LoVo (cell line): ENCODE results near the gene YBX3.

Experiments used
- DNase-seq: peaks from one replicate; pipeline ENCODE4 v3.0.0-alpha.2; 2016; ENCODE audit warnings: low spot score

YBX3 gene

GRCh38 chr12:10721651-10722501, 1.2 kb downstream of the YBX3 start:
- peak; percentile 94 for DNase-seq

GRCh38 chr12:10720974-10721650, 2.0 kb downstream of the YBX3 start:
- DNase-seq: no peak

GRCh38 chr12:10719482-10719881, 3.6 kb downstream of the YBX3 start:
- no peak for DNase-seq

- peak; percentile 51 for DNase-seq
These were observed 4.8 kb downstream of the YBX3 start for GRCh38 chr12:10718279-10718821.

GRCh38 chr12:10717410-10717809, 5.7 kb downstream of the YBX3 start:
- DNase-seq: peak; percentile 59

- DNase-seq: peak; percentile 95
These were observed 6.3 kb downstream of the YBX3 start for GRCh38 chr12:10716704-10717315.

- no peak for DNase-seq
These were observed 6.8 kb downstream of the YBX3 start for GRCh38 chr12:10716277-10716676.

GRCh38 chr12:10715491-10715890, 7.6 kb downstream of the YBX3 start:
- DNase-seq: no peak

GRCh38 chr12:10709808-10710207, 13.3 kb downstream of the YBX3 start:
- DNase-seq: no peak

- DNase-seq: no peak
These were observed 14.3 kb downstream of the YBX3 start for GRCh38 chr12:10708862-10709261.

- DNase-seq: no peak
These were observed 17.5 kb downstream of the YBX3 start for GRCh38 chr12:10705655-10706054.

GRCh38 chr12:10701843-10702242, 21.3 kb downstream of the YBX3 start:
- no peak for DNase-seq

GRCh38 chr12:10701131-10701681, 21.9 kb downstream of the YBX3 start:
- DNase-seq: no peak

GRCh38 chr12:10700581-10700980, 22.5 kb downstream of the YBX3 start:
- DNase-seq: no peak

- DNase-seq: no peak
These were observed 25.3 kb downstream of the YBX3 start for GRCh38 chr12:10697862-10698261.

GRCh38 chr12:10697156-10697555, 26.0 kb downstream of the YBX3 start:
- DNase-seq: no peak

GRCh38 chr12:10690906-10691305, 32.2 kb downstream of the YBX3 start:
- no peak for DNase-seq

GRCh38 chr12:10689146-10689545, 34.0 kb downstream of the YBX3 start:
- no peak for DNase-seq

- no peak for DNase-seq
These were observed 35.1 kb downstream of the YBX3 start for GRCh38 chr12:10688042-10688441.

GRCh38 chr12:10673659-10674384, 49.3 kb downstream of the YBX3 start, which contains the start of gene STYK1:
Gene STYK1 (minus strand): TSS chr12:10674052. CDS start chr12:10634618, 39,434 bp downstream.
- peak; percentile 91 for DNase-seq

- peak; percentile 37 for DNase-seq
These were observed 50.8 kb downstream of the YBX3 start for GRCh38 chr12:10672231-10672868.
